T-helper 1 cell treated with Interleukin-12 subunit alpha and Interleukin-12 subunit beta and Interleukin-4 antibody, amounts not matched to agents 30 ng/mL and 1 ng/mL, for 36 hours (primary cell): ENCODE data around the gene YBX2. TPM values are rescaled to one million over a fixed set of nuclear protein-coding genes. Genes with fewer than 3 reads are reported as not detected.

ENCODE experiments used
- intact Hi-C: fragments of 100-400 bp; cut with micrococcal nuclease; formaldehyde crosslinking; loops from one replicate; pipeline ENCODE4 v1.15.1; 2024
- total RNA-seq: library from RNA; stranded (reverse); gene quantifications from 2 replicates; pipeline ENCODE4 v1.2.3, GENCODE V29; 2022

Gene YBX2
- total RNA-seq, 1 donor from 2014 or later, result 0.39 TPM

GRCh38 chr17:7281074-7281952 lies 13.1 kb downstream of the YBX2 start, which contains the start of gene SLC2A4:
Gene SLC2A4 (plus strand): TSS chr17:7281718. CDS start chr17:7281935, 217 bp downstream.
- intact Hi-C loops, result loop anchor here (1.0 to 5.0 kb wide), 5 partner anchors 19 to 234 kb away; partner anchors contain the start of genes CLDN7, EIF5A, NEURL4 and TMEM102

GRCh38 chr17:7280519-7281073 lies 13.8 kb downstream of the YBX2 start:
- intact Hi-C loops, result loop anchor here (1.0 to 5.0 kb wide), 8 partner anchors 16 to 281 kb away; partner anchors contain the start of genes CLDN7, EIF5A, NEURL4 and SENP3

- intact Hi-C loops, result no loop called here
Observed at GRCh38 chr17:7279448-7279847, 15.0 kb downstream of the YBX2 start.

GRCh38 chr17:7266784-7267183 lies 27.7 kb downstream of the YBX2 start:
- intact Hi-C loops, result no loop called here

GRCh38 chr17:7263801-7264078 lies 30.7 kb downstream of the YBX2 start:
- intact Hi-C loops, result loop anchor here (2.0 kb wide), 1 partner anchor 17 kb away; the partner anchor contains the start of gene SLC2A4

- intact Hi-C loops, result loop anchor here (2.0 kb wide), 1 partner anchor 18 kb away; the partner anchor contains the start of gene SLC2A4
Observed at GRCh38 chr17:7262935-7263800, 31.3 kb downstream of the YBX2 start.

- intact Hi-C loops, result loop anchor here (2.0 kb wide), 1 partner anchor 18 kb away; the partner anchor contains the start of gene SLC2A4
Observed at GRCh38 chr17:7262192-7262934, 32.1 kb downstream of the YBX2 start, which contains the start of gene CLDN7. Gene CLDN7 (minus strand): TSS chr17:7262478. CDS start chr17:7262043, 435 bp downstream.

GRCh38 chr17:7261379-7262191 lies 32.9 kb downstream of the YBX2 start:
- intact Hi-C loops, result loop anchor here (2.0 kb wide), 1 partner anchor 19 kb away; the partner anchor contains the start of gene SLC2A4

- intact Hi-C loops, result no loop called here
Observed at GRCh38 chr17:7260651-7261378, 33.6 kb downstream of the YBX2 start.

- intact Hi-C loops, result no loop called here
Observed at GRCh38 chr17:7260151-7260550, 34.3 kb downstream of the YBX2 start.

GRCh38 chr17:7259555-7259889 lies 34.9 kb downstream of the YBX2 start:
- intact Hi-C loops, result no loop called here

GRCh38 chr17:7258731-7259554 lies 35.5 kb downstream of the YBX2 start:
- intact Hi-C loops, result no loop called here

GRCh38 chr17:7256766-7257456 lies 37.5 kb downstream of the YBX2 start:
- intact Hi-C loops, result no loop called here

GRCh38 chr17:7254511-7254910 lies 39.9 kb downstream of the YBX2 start:
- intact Hi-C loops, result loop anchor here (5.0 kb wide), 1 partner anchor 588 kb away; no protein-coding TSS in a partner anchor

- intact Hi-C loops, result loop anchor here (5.0 kb wide), 1 partner anchor 589 kb away; no protein-coding TSS in a partner anchor
Observed at GRCh38 chr17:7253082-7253481, 41.4 kb downstream of the YBX2 start.

- intact Hi-C loops, result loop anchor here (1.0 to 5.0 kb wide), 12 partner anchors 13 to 590 kb away; partner anchors contain the start of genes EIF5A, PHF23, SENP3 and TP53
Observed at GRCh38 chr17:7252176-7253043, 42.0 kb downstream of the YBX2 start, which contains the start of gene ELP5. Gene ELP5 (plus strand): TSS chr17:7252215. CDS start chr17:7252551, 336 bp downstream.
